ENCODE results near the gene CGB7. TPM values are rescaled to one million over a fixed set of nuclear protein-coding genes. Genes with fewer than 3 reads are reported as not detected.
A peak's percentile ranks its signal among the peaks of the same experiment; 100 is the strongest.

CGB7 gene
- total RNA-seq, 1 donor from 2014 or later = not detected

DNA sequence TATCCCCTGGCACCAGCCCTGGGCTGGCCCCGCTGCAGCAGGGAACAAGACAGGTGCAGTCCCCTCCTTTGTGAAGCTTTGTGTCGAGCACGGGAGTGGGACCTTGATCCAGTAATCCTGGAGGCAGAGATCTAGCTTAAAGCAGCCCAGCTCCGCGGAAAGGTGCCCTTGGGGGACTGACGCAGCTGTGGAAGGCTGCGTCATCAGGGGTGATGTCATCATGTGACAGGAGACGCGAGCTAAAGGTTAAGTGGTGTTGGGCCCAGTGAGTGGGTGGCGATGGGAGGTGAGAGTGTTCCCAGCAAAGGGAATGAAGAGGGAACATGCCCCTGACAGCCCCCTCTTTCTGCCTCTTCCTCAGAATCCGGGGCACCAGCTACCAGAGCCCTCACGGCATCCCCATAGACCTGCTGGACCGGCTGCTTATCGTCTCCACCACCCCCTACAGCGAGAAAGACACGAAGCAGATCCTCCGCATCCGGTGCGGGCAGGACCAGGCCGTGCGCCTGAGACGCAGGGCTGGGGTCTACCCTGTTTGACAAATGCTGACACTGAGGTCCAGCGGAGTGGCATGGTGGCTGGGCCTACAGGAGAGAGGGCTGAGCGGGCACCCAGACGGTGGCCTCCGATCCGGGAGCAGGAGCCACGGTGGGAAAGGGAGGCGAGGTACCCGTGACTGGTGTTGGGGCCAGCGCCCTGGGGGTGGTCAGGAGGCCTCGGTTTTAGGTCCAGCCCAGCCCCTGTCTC, 43.3 kb downstream of the CGB7 start:
- Mint-ChIP-seq H3K27me3 (ENCODE audit: unreplicated experiment) (peaks cover 9% of the 10 kb centered on the region), H3K4me3 (ENCODE audit: unreplicated experiment) (peak overlapping the region; percentile 56), H3K4me1 (ENCODE audit: unreplicated experiment) (peaks cover 4% of the 10 kb centered on the region), H3K27ac (ENCODE audit: unreplicated experiment) (peak overlapping the region; percentile 42), H3K9me3 (ENCODE audit: unreplicated experiment) (no peaks in the 10 kb centered on the region), H3K36me3 (ENCODE audit: low read depth, unreplicated experiment) (peaks cover 18% of the 10 kb centered on the region)
- TF ChIP-seq, protein P1, sequence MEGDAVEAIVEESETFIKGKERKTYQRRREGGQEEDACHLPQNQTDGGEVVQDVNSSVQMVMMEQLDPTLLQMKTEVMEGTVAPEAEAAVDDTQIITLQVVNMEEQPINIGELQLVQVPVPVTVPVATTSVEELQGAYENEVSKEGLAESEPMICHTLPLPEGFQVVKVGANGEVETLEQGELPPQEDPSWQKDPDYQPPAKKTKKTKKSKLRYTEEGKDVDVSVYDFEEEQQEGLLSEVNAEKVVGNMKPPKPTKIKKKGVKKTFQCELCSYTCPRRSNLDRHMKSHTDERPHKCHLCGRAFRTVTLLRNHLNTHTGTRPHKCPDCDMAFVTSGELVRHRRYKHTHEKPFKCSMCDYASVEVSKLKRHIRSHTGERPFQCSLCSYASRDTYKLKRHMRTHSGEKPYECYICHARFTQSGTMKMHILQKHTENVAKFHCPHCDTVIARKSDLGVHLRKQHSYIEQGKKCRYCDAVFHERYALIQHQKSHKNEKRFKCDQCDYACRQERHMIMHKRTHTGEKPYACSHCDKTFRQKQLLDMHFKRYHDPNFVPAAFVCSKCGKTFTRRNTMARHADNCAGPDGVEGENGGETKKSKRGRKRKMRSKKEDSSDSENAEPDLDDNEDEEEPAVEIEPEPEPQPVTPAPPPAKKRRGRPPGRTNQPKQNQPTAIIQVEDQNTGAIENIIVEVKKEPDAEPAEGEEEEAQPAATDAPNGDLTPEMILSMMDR (IDR thresholded peaks at IDR 0.05; ENCODE audit: unreplicated experiment) = no peak
- no peak for DNase-seq (ENCODE audit: low spot score)

DNA sequence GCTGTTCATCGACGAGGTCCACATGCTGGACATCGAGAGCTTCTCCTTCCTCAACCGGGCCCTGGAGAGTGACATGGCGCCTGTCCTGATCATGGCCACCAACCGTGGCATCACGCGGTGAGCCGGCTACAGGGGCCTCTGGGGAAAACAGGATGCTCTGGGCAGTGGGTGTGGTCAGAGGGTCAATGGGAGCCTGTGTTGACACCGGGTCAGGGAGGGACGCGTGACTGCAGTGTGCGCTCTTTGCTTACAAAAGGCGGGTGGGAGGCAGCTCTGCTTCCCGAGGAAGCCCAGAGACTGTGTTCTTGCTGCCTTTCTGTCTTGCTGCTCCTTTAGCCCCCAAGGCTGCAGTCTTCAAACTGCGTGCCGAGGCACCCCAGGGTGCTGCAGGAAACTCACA, 46.4 kb downstream of the CGB7 start:
- no peaks in the 10 kb centered on the region for H3K4me1 Mint-ChIP-seq (ENCODE audit: unreplicated experiment)
- no peak overlapping the region for H3K4me3 Mint-ChIP-seq (ENCODE audit: unreplicated experiment)
- TF ChIP-seq, protein P1 (IDR thresholded peaks at IDR 0.05; ENCODE audit: unreplicated experiment) = no peak
- peaks cover 5% of the 10 kb centered on the region for H3K27me3 Mint-ChIP-seq (ENCODE audit: unreplicated experiment)
- H3K27ac Mint-ChIP-seq (ENCODE audit: unreplicated experiment) = no peak overlapping the region
- no peaks in the 10 kb centered on the region for H3K9me3 Mint-ChIP-seq (ENCODE audit: unreplicated experiment)
- peaks cover 21% of the 10 kb centered on the region for H3K36me3 Mint-ChIP-seq (ENCODE audit: low read depth, unreplicated experiment)
- DNase-seq (ENCODE audit: low spot score) = no peak

DNA sequence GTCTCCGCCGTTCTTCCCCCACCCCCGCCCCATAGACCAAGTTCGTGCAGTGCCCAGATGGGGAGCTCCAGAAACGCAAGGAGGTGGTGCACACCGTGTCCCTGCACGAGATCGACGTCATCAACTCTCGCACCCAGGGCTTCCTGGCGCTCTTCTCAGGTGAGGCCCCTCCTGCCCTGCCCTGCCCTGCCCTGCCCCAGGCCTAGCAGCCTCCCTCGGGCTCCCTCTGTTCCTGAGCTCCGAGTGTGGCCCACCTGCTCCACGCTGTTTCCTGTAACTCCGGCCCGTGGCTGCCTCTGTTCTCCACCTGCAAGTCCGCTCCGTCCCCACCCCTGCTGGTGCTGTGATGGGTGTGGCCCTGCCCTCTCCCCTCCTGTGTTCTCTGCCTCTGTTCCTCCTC, 47.1 kb downstream of the CGB7 start:
- no peaks in the 10 kb centered on the region for H3K4me1 Mint-ChIP-seq (ENCODE audit: unreplicated experiment)
- TF ChIP-seq, protein P1 (IDR thresholded peaks at IDR 0.05; ENCODE audit: unreplicated experiment) = no peak
- peak overlapping the region; percentile 71 for H3K4me3 Mint-ChIP-seq (ENCODE audit: unreplicated experiment)
- H3K27ac Mint-ChIP-seq (ENCODE audit: unreplicated experiment) = no peak overlapping the region
- H3K27me3 Mint-ChIP-seq (ENCODE audit: unreplicated experiment) = peaks cover 6% of the 10 kb centered on the region
- DNase-seq (ENCODE audit: low spot score) = no peak
- no peaks in the 10 kb centered on the region for H3K9me3 Mint-ChIP-seq (ENCODE audit: unreplicated experiment)
- peaks cover 24% of the 10 kb centered on the region for H3K36me3 Mint-ChIP-seq (ENCODE audit: low read depth, unreplicated experiment)

DNA sequence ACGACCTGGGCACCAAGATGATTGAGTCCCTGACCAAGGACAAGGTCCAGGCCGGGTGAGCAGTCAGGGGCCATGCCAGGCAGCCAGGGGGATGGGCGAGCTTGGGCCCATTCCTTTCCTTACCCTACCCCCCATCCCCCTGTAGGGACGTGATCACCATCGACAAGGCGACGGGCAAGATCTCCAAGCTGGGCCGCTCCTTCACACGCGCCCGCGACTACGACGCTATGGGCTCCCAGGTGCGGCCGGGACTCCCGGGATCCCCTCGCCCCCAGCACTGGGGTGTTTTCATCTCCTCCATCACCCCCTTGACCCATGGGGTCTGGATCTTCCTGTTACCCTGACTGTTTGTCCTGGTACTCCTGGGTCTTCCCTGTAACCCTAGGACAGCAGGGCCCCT, 47.7 kb downstream of the CGB7 start:
- DNase-seq (ENCODE audit: low spot score) = no peak
- H3K4me1 Mint-ChIP-seq (ENCODE audit: unreplicated experiment) = no peaks in the 10 kb centered on the region
- TF ChIP-seq, protein P1 (IDR thresholded peaks at IDR 0.05; ENCODE audit: unreplicated experiment) = no peak
- no peak overlapping the region for H3K4me3 Mint-ChIP-seq (ENCODE audit: unreplicated experiment)
- H3K9me3 Mint-ChIP-seq (ENCODE audit: unreplicated experiment) = no peaks in the 10 kb centered on the region
- H3K27me3 Mint-ChIP-seq (ENCODE audit: unreplicated experiment) = peaks cover 6% of the 10 kb centered on the region
- H3K27ac Mint-ChIP-seq (ENCODE audit: unreplicated experiment) = no peak overlapping the region
- H3K36me3 Mint-ChIP-seq (ENCODE audit: low read depth, unreplicated experiment) = peaks cover 27% of the 10 kb centered on the region

DNA sequence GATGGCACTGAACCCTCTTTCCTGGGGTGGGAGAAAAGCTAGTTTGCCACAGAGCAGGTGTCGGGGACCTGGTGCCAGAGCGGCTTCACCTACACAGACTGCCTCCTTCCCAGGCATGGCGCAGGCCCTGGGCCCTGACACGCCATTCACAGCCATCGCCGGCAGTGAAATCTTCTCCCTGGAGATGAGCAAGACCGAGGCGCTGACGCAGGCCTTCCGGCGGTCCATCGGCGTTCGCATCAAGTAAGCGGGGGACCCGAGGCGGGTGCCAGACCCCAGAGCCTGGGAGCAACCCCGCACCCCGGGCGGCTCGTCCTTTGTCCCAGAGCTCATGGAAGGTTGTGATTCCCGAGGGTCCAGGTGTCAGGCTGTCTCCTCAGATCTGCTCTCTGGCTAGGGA, 50.6 kb downstream of the CGB7 start:
- TF ChIP-seq, protein P1 (IDR thresholded peaks at IDR 0.05; ENCODE audit: unreplicated experiment) = no peak
- Mint-ChIP-seq H3K36me3 (ENCODE audit: low read depth, unreplicated experiment) (peaks cover 17% of the 10 kb centered on the region), H3K4me1 (ENCODE audit: unreplicated experiment) (no peaks in the 10 kb centered on the region), H3K27me3 (ENCODE audit: unreplicated experiment) (peaks cover 5% of the 10 kb centered on the region), H3K9me3 (ENCODE audit: unreplicated experiment) (no peaks in the 10 kb centered on the region), H3K4me3 (ENCODE audit: unreplicated experiment) (no peak overlapping the region), H3K27ac (ENCODE audit: unreplicated experiment) (no peak overlapping the region)
- DNase-seq (ENCODE audit: low spot score) = no peak

Data from endothelial cell (in vitro differentiated cells).